ENCODE measurements around the gene PPP4R2. TPM values are rescaled to one million over a fixed set of nuclear protein-coding genes. Genes with fewer than 3 reads are reported as not detected.

PPP4R2 gene
- total and polyA plus RNA-seq, 2 of the 8 experiments (the other 6 are each of a cell fraction or from before 2014, with no cell fraction given), result 11.5 to 89.9 TPM

GRCh38 chr3:72960812-72961518 lies 35.6 kb upstream of the PPP4R2 start (continued):
- no peak for TF ChIP-seq RNF2 (IDR thresholded peaks at IDR 0.05; ENCODE audit: borderline replicate concordance, low read depth, low read length, missing control alignments, poor library complexity, severe bottlenecking)
- TF ChIP-seq SIX5 (IDR thresholded peaks at IDR 0.05; ENCODE audit: low read depth, low read length), result no peak

Data from H1 (cell line).